GM12878 (cell line): Measurements from ENCODE around the gene CSRP3. TPM values are rescaled to one million over a fixed set of nuclear protein-coding genes. Genes with fewer than 3 reads are reported as not detected.

Experiments used
- ATAC-seq: fragments of 200-7000 bp; cut with Tn5 transposase; 3 replicates; pipeline ENCODE4 v1.9.1; 2020; ENCODE audit warnings: mild to moderate bottlenecking, moderate library complexity
- BruUV-seq: library from RNA; stranded (reverse); fragments of 400-500 nt; replicated peaks from 2 replicates; lab custom pipeline; 2021; lab: Mats Ljungman, UMichigan
- CTCF ChIA-PET: fragments of 300-600 bp; sonication (Branson Sonifier 250); formaldehyde crosslinking; extraction: SDS; loops from one replicate; lab custom pipeline; 2021; ENCODE audit warnings: inconsistent platforms; lab: Yijun Ruan, JAX
- POLR2A ChIA-PET: fragments of 350-600 bp; formaldehyde crosslinking; extraction: SDS; loops from one replicate; lab custom pipeline; 2021; ENCODE audit warnings: inconsistent platforms; lab: Charles Lee
- RAD21 ChIA-PET: fragments of 300-600 bp; sonication (Branson Sonifier 250); formaldehyde crosslinking; loops from one replicate; lab custom pipeline; 2023; ENCODE audit warnings: antibody characterized with exemption; ENCODE audit not compliant: unreplicated experiment; lab: Charles Lee
- SMC1A ChIA-PET: fragments of 300-600 bp; sonication (Branson Sonifier 250); formaldehyde crosslinking; loops from one replicate; lab custom pipeline; 2023; ENCODE audit not compliant: unreplicated experiment, uncharacterized antibody; lab: Charles Lee
- DNase-seq: peaks from one replicate; pipeline ENCODE4 v3.0.0-alpha.2; 2011; ENCODE audit warnings: low read depth, low spot score
- FAIRE-seq: peaks from 3 replicates; lab custom pipeline; 2011; peaks lifted over from hg19 to GRCh38; lab: Jason Lieb, UNC
- H2AFZ ChIP-seq: 2 replicates; pipeline ENCODE4 v1.6.0; 2011; ENCODE audit warnings: low read depth, low read length, control low read depth; ENCODE audit not compliant: control insufficient read depth
- H3K27ac ChIP-seq: 2 replicates; pipeline ENCODE4 v1.5.1; 2011; ENCODE audit warnings: control low read depth; ENCODE audit not compliant: control insufficient read depth, insufficient read depth
- H3K27me3 ChIP-seq, 2 experiments: replicated peaks in 1 of 2; 2 replicates each; pipeline versions ENCODE4 v1.6.0 to v1.6.1; 2011; ENCODE audit warnings: low read length in 1 of 2; ENCODE audit not compliant: control insufficient read depth in 2 of 2, insufficient read depth in 2 of 2
- H3K36me3 ChIP-seq, 2 experiments: 2 replicates each; pipeline ENCODE4 v1.5.1; 2011; ENCODE audit warnings: low read length in 1 of 2; ENCODE audit not compliant: control insufficient read depth in 2 of 2, insufficient read depth in 2 of 2
- H3K4me1 ChIP-seq: 2 replicates; pipeline ENCODE4 v1.6.1; 2011; ENCODE audit warnings: mild to moderate bottlenecking, low read length, moderate library complexity, mixed read lengths; ENCODE audit not compliant: control insufficient read depth, insufficient read depth
- H3K4me2 ChIP-seq: 2 replicates; pipeline ENCODE4 v1.6.0; 2011; ENCODE audit warnings: control low read depth; ENCODE audit not compliant: control insufficient read depth, insufficient read depth
- H3K4me3 ChIP-seq: fragments of 200-600 bp; sonication (generic); 2 replicates; pipeline ENCODE4 v1.5.1; 2016
- H3K79me2 ChIP-seq: 2 replicates; pipeline ENCODE4 v1.6.0; 2011; ENCODE audit warnings: low read length; ENCODE audit not compliant: control insufficient read depth, insufficient read depth
- H3K9ac ChIP-seq: 2 replicates; pipeline ENCODE4 v1.8.0; 2011; ENCODE audit warnings: low read length, control low read depth, mixed read lengths; ENCODE audit not compliant: control insufficient read depth, insufficient read depth
- H3K9me3 ChIP-seq: replicated peaks from 3 replicates; pipeline ENCODE4 v1.5.1; 2011; ENCODE audit warnings: mild to moderate bottlenecking, low read length; ENCODE audit not compliant: control insufficient read depth, insufficient read depth
- H4K20me1 ChIP-seq: 2 replicates; pipeline ENCODE4 v1.6.0; 2011; ENCODE audit not compliant: control insufficient read depth, insufficient read depth
- ASH2L ChIP-seq: fragments of 300-600, 200-600 bp; sonication (generic); IDR thresholded peaks from 2 replicates; pipeline ENCODE4 v1.6.1; 2017; ENCODE audit warnings: low read depth, mild to moderate bottlenecking, borderline replicate concordance
- EP300 ChIP-seq, 2 experiments: fragments of 150-350 bp in 1 of 2; IDR thresholded peaks; 2 replicates each; pipeline ENCODE4 v1.6.1; 2011 to 2012; ENCODE audit warnings: low read depth in 2 of 2, low read length in 2 of 2, borderline replicate concordance in 1 of 2, improper control_type of control experiment in 1 of 2, inconsistent platforms in 1 of 2; ENCODE audit not compliant: control insufficient read depth in 1 of 2
- GABPA ChIP-seq: IDR thresholded peaks from 2 replicates; pipeline ENCODE4 v1.6.1; 2014; ENCODE audit warnings: antibody characterized with exemption, low read depth, mild to moderate bottlenecking, inconsistent platforms
- IRF5 ChIP-seq: fragments of 450-650 bp; IDR thresholded peaks from 2 replicates; pipeline ENCODE4 v1.6.1; 2017; ENCODE audit warnings: borderline replicate concordance
- MEF2A ChIP-seq: IDR thresholded peaks from 2 replicates; pipeline ENCODE4 v1.6.1; 2011; ENCODE audit warnings: low read depth, mild to moderate bottlenecking, low read length, moderate library complexity; ENCODE audit not compliant: insufficient read depth
- MXI1 ChIP-seq: fragments of 150-350 bp; IDR thresholded peaks from 2 replicates; pipeline ENCODE4 v1.6.1; 2011; ENCODE audit warnings: low read depth, mild to moderate bottlenecking, inconsistent platforms, low read length, improper control_type of control experiment
- NFYA ChIP-seq: IDR thresholded peaks from 2 replicates; pipeline ENCODE4 v1.6.1; 2011; ENCODE audit warnings: low read depth, mild to moderate bottlenecking, low read length, improper control_type of control experiment, borderline replicate concordance
- NR2C1 ChIP-seq: fragments of 450-650 bp; IDR thresholded peaks from 2 replicates; pipeline ENCODE4 v1.6.1; 2017; ENCODE audit warnings: antibody characterized with exemption, mild to moderate bottlenecking, moderate library complexity
- NR2C2 ChIP-seq: IDR thresholded peaks from 2 replicates; pipeline ENCODE4 v1.6.1; 2011; ENCODE audit warnings: borderline replicate concordance, low read depth; ENCODE audit not compliant: control insufficient read depth, insufficient read length
- RAD21 ChIP-seq: IDR thresholded peaks from 2 replicates; pipeline ENCODE4 v1.6.1; 2011; ENCODE audit warnings: mild to moderate bottlenecking, low read depth, low read length, moderate library complexity; ENCODE audit not compliant: insufficient read depth
- RBBP5 ChIP-seq: fragments of 200-600 bp; sonication (generic); conservative IDR thresholded peaks from 2 replicates; pipeline ENCODE4 v1.6.1; 2016
- REST ChIP-seq: IDR thresholded peaks from 2 replicates; pipeline ENCODE4 v1.6.1; 2012; ENCODE audit warnings: mild to moderate bottlenecking, low read depth, low read length
- SPI1 ChIP-seq: IDR thresholded peaks from 2 replicates; pipeline ENCODE4 v1.6.1; 2011; ENCODE audit warnings: low read depth, mild to moderate bottlenecking, low read length, moderate library complexity, borderline replicate concordance; ENCODE audit not compliant: insufficient read depth
- SREBF1 ChIP-seq: IDR thresholded peaks from 2 replicates; pipeline ENCODE4 v1.6.1; 2012; ENCODE audit warnings: mild to moderate bottlenecking, low read length
- USF1 ChIP-seq: IDR thresholded peaks from 2 replicates; pipeline ENCODE4 v1.6.1; 2011; ENCODE audit warnings: borderline replicate concordance, low read depth, mild to moderate bottlenecking, moderate library complexity, mixed read lengths, low read length; ENCODE audit not compliant: insufficient read depth; ENCODE audit errors: extremely low read length
- ZSCAN29 ChIP-seq: fragments of 450-650 bp; IDR thresholded peaks from 2 replicates; pipeline ENCODE4 v1.6.1; 2017; ENCODE audit warnings: mild to moderate bottlenecking, moderate library complexity
- ZZZ3 ChIP-seq: IDR thresholded peaks from 2 replicates; pipeline ENCODE4 v1.6.1; 2011; ENCODE audit warnings: low read depth; ENCODE audit not compliant: control insufficient read depth, insufficient read length
- WGBS: methylation state at CpG from one replicate; pipeline ENCODE4 v1.1.6; 2016; ENCODE audit warnings: low lambda C conversion rate; ENCODE audit not compliant: insufficient replicate concordance, insufficient coverage; ENCODE audit errors: missing lambda C conversion rate; 5-methylcytosine and 5-hydroxymethylcytosine counted together
- in situ Hi-C: fragments of 300-500 bp; cut with MboI; formaldehyde crosslinking; loops from 9 replicates; pipeline ENCODE4 v1.14.3; 2018; ENCODE audit warnings: mixed read lengths
- intact Hi-C: fragments of 100-400 bp; cut with micrococcal nuclease; formaldehyde crosslinking; loops from one replicate; pipeline ENCODE4 v1.14.2; 2022; ENCODE audit not compliant: unreplicated experiment
- polyA plus RNA-seq, 11 experiments: library from polyadenylated mRNA; depleted of rRNA in 4 of 11; unstranded in 6 of 11; stranded (reverse) in 5 of 11; fragments of >200 nt; fragmentation: Nextera tagmentation in 4 of 11; fragmentation: Illumina TruSeq in 1 of 11; extraction: Ambion mirVana in 4 of 11; extraction: Trizol in 1 of 11; gene quantifications; 1 replicate in 1 of 11; 2 replicates in 10 of 11; pipeline versions ENCODE4 v1.2.1 to v1.2.3, GENCODE V29; 2011 to 2016; ENCODE audit warnings: inconsistent platforms in 2 of 11, missing spikeins in 2 of 11, low read depth in 1 of 11
- total RNA-seq, 4 experiments: library from RNA; depleted of rRNA in 3 of 4; stranded (reverse); fragments of >200 nt in 3 of 4; fragmentation: Illumina TruSeq in 1 of 4; extraction: Trizol in 1 of 4; gene quantifications; 2 replicates each; pipeline versions ENCODE4 v1.2.1 to v1.2.3, GENCODE V29; 2013 to 2021

The CSRP3 gene
- total and polyA plus RNA-seq, 10 of the 15 experiments (the other 5 are each of a cell fraction or from before 2014, with no cell fraction given): not detected

- peaks cover 27% of the 10 kb centered on the region for H3K79me2 ChIP-seq
- 54% methylated on average over 46 of the region's 55 CpGs for WGBS
- BruUV-seq: no TSS peak
Measured at GRCh38 chr11:19242179-19242932, 40.6 kb upstream of the CSRP3 start.

More at GRCh38 chr11:19242179-19242932, 40.6 kb upstream of the CSRP3 start:
- ChIA-PET POLR2A (no interaction called here), RAD21 (interaction anchor here (1.3 kb wide), 1 partner anchor 313 kb away, joined by 3 read pairs; no protein-coding TSS in a partner anchor), SMC1A (no interaction called here)
- no peaks in the 10 kb centered on the region for H4K20me1 ChIP-seq
- no peak for DNase-seq
- in situ Hi-C loops: no loop called here
- peak overlapping the region; percentile 74 for H3K4me3 ChIP-seq
- FAIRE-seq: no peak
- H3K27me3 ChIP-seq: no peaks in the 10 kb centered on the region
- peak overlapping the region; percentile 100 for H3K4me2 ChIP-seq
- peak overlapping the region; percentile 71 for H3K27ac ChIP-seq
- H3K36me3 ChIP-seq: peaks cover 2% of the 10 kb centered on the region in 2 experiments; a peak in 3 of 4 replicates
- H3K9ac ChIP-seq: peak overlapping the region; percentile 84
- no peak for TF ChIP-seq NR2C2
- TF ChIP-seq ASH2L: no peak
- TF ChIP-seq RAD21: no peak
- TF ChIP-seq MEF2A: no peak
- TF ChIP-seq NFYA: no peak
- TF ChIP-seq ZSCAN29: no peak
- no peak for TF ChIP-seq REST
- no peak for TF ChIP-seq USF1
- TF ChIP-seq RBBP5: no peak
- no peak for TF ChIP-seq IRF5
- no peak for TF ChIP-seq NR2C1
- no peak for TF ChIP-seq EP300 (IDR thresholded peaks at IDR 0.05; ENCODE audit: borderline replicate concordance in 1 of 2, control insufficient read depth in 1 of 2, low read depth in 2 of 2, low read length in 2 of 2)
- no peak for TF ChIP-seq SREBF1
- TF ChIP-seq SPI1: no peak
- no peak for TF ChIP-seq ZZZ3
- no peak for TF ChIP-seq GABPA
- no peak for TF ChIP-seq MXI1
- TF ChIP-seq, all 136 proteins: peak for 0
- no peak for ATAC-seq
- H2AFZ ChIP-seq: peak overlapping the region; percentile 85
- CTCF ChIA-PET: no interaction called here
- H3K4me1 ChIP-seq: peaks cover 22% of the 10 kb centered on the region
- intact Hi-C loops: loop anchor here (5.0 kb wide), 1 partner anchor 165 kb away; no protein-coding TSS in a partner anchor
- no peaks in the 10 kb centered on the region for H3K9me3 ChIP-seq
